HG02973 (cell line): ENCODE results near the gene TMEM132D.
"Not testable (repeated sequence)": the region's sequence is repeated elsewhere in the genome, so short reads cannot be mapped to it uniquely, and the experiment has no call there.

Source experiments
- ATAC-seq: cut with Tn5 transposase; IDR thresholded peaks from one replicate; pipeline ENCODE4 v1.9.1; 2021; ENCODE audit warnings: moderate library complexity; ENCODE audit not compliant: unreplicated experiment

Gene TMEM132D

GRCh38 chr12:129903956-129904829, at the start of gene TMEM132D:
TMEM132D (minus strand) TSS chr12:129904025.
- ATAC-seq, result no peak

GRCh38 chr12:129949651-129950050, 45.8 kb upstream of the TMEM132D start:
- ATAC-seq, result no peak

- ATAC-seq, result no peak
Measured at GRCh38 chr12:129941618-129942017, 37.8 kb upstream of the TMEM132D start.

GRCh38 chr12:129938089-129938488, 34.3 kb upstream of the TMEM132D start:
- no peak for ATAC-seq

- no peak for ATAC-seq
Measured at GRCh38 chr12:129937426-129937825, 33.6 kb upstream of the TMEM132D start.

GRCh38 chr12:129928643-129929042, 24.8 kb upstream of the TMEM132D start:
- ATAC-seq, result no peak

- ATAC-seq, result no peak
Measured at GRCh38 chr12:129927316-129927900, 23.6 kb upstream of the TMEM132D start.

- no peak for ATAC-seq
Measured at GRCh38 chr12:129911428-129912049, 7.7 kb upstream of the TMEM132D start.

GRCh38 chr12:129909051-129910020, 5.5 kb upstream of the TMEM132D start:
- no peak for ATAC-seq

- ATAC-seq, result no peak
Measured at GRCh38 chr12:129903092-129903945, 506 bp downstream of the TMEM132D start.

GRCh38 chr12:129902371-129903091, 1.3 kb downstream of the TMEM132D start:
- ATAC-seq, result no peak

- no peak for ATAC-seq
Measured at GRCh38 chr12:129901254-129901653, 2.6 kb downstream of the TMEM132D start.

GRCh38 chr12:129900306-129900705, 3.5 kb downstream of the TMEM132D start:
- no peak for ATAC-seq

- ATAC-seq, result not testable (repeated sequence)
Measured at GRCh38 chr12:129899045-129899444, 4.8 kb downstream of the TMEM132D start.

- no peak for ATAC-seq
Measured at GRCh38 chr12:129893691-129894090, 10.1 kb downstream of the TMEM132D start.

GRCh38 chr12:129887101-129887500, 16.7 kb downstream of the TMEM132D start:
- no peak for ATAC-seq

GRCh38 chr12:129886541-129886940, 17.3 kb downstream of the TMEM132D start:
- ATAC-seq, result no peak

- ATAC-seq, result no peak
Measured at GRCh38 chr12:129885287-129885686, 18.5 kb downstream of the TMEM132D start.

GRCh38 chr12:129877411-129877810, 26.4 kb downstream of the TMEM132D start:
- no peak for ATAC-seq
